Measurements from ENCODE around the gene KCNH4. TPM values are rescaled to one million over a fixed set of nuclear protein-coding genes. Genes with fewer than 3 reads are reported as not detected.

Gene KCNH4
- total and polyA plus RNA-seq, 7 donors = 0.01 to 0.17 (median 0.08) TPM; not detected in 2

DNA sequence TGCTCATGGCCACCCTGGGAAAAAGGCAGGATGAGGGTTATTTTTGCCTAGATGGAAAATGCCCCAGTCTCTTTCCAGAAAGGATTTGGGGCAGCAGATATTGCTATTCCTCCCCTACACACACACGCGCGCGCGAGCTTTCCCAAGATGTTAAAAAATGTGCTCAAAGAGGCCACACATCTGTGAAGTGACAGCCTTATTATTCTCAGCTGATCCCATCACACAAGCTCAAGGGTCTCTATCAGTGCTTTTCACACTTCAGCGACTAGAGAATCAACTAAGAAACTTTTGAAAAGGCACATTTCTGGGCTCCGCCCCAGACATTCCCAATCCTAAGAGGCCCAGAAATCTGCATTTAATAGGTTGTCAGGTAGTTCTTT, 20.4 kb downstream of the KCNH4 start:
- no peak for DNase-seq
- no peak overlapping the region for H3K27ac ChIP-seq
- H3K4me1 ChIP-seq = no peaks in the 10 kb centered on the region
- ATAC-seq = no peak
- intact Hi-C loops (cut with DNase I) = no loop called here
- TF ChIP-seq, protein P1, sequence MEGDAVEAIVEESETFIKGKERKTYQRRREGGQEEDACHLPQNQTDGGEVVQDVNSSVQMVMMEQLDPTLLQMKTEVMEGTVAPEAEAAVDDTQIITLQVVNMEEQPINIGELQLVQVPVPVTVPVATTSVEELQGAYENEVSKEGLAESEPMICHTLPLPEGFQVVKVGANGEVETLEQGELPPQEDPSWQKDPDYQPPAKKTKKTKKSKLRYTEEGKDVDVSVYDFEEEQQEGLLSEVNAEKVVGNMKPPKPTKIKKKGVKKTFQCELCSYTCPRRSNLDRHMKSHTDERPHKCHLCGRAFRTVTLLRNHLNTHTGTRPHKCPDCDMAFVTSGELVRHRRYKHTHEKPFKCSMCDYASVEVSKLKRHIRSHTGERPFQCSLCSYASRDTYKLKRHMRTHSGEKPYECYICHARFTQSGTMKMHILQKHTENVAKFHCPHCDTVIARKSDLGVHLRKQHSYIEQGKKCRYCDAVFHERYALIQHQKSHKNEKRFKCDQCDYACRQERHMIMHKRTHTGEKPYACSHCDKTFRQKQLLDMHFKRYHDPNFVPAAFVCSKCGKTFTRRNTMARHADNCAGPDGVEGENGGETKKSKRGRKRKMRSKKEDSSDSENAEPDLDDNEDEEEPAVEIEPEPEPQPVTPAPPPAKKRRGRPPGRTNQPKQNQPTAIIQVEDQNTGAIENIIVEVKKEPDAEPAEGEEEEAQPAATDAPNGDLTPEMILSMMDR (IDR thresholded peaks at IDR 0.05) = no peak
- whole genome bisulfite sequencing, 3 donors = 88 to 93% (median 91%) methylated on average over 7 of the region's 7 CpGs
- no peak overlapping the region for H3K4me3 ChIP-seq
- H3K27me3 ChIP-seq (ENCODE audit: insufficient read depth in 3 of 3, low read length in 2 of 3) = no peaks in the 10 kb centered on the region
- no peaks in the 10 kb centered on the region for H3K9me3 ChIP-seq
- no peaks in the 10 kb centered on the region for H3K36me3 ChIP-seq (ENCODE audit: insufficient read depth in 1 of 2, low read depth in 1 of 2)

DNA sequence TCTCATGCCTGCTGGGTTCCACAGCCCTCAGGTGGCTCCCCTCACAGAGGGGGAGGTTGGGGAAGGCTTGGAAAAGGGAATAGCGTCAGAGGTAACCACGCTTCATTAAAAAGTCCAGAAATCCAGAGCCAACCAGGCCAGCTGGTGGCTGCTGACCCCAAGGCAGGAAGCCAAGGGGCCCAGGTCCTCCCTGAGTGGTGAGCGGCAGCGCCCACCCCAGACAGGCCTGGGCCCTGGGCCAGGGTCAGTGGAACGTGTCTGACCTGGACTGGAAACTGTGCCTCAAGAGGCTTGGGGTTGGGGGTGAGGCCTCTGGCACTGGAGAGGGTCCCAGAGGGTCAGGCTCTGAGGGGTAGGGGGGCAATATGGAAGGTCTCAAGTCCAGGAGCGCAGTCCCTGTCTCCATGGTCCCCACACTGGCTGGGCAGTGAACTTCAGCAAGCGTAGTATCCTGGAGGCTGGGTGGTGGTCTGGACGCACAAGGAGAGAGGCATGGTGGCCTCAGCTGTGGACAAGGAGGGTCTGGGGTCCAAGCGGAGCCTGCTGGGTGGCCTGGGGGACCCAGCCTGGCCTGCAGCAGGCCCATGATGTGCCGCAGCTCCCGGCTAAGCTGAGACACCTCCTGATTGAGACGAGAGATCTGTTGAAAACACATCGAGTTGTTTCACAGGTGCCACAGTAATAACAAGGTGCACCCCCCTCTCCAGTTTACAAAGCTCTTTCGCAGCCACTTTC, 21.0 kb downstream of the KCNH4 start:
- ATAC-seq = no peak
- H3K27ac ChIP-seq = no peak overlapping the region
- H3K9me3 ChIP-seq = no peaks in the 10 kb centered on the region
- no peaks in the 10 kb centered on the region for H3K36me3 ChIP-seq (ENCODE audit: insufficient read depth in 1 of 2, low read depth in 1 of 2)
- WGBS, 3 donors = 62 to 66% (median 63%) methylated on average over 14 of the region's 14 CpGs
- TF ChIP-seq, protein P1 (IDR thresholded peaks at IDR 0.05) = no peak
- intact Hi-C loops (cut with DNase I) = no loop called here
- no peaks in the 10 kb centered on the region for H3K4me1 ChIP-seq
- DNase-seq = no peak
- no peak overlapping the region for H3K4me3 ChIP-seq
- H3K27me3 ChIP-seq (ENCODE audit: insufficient read depth in 3 of 3, low read length in 2 of 3) = no peaks in the 10 kb centered on the region

- TF ChIP-seq, protein P1 (IDR thresholded peaks at IDR 0.05) = no peak
Measured at GRCh38 chr17:42155614-42156045, 25.3 kb downstream of the KCNH4 start.

DNA sequence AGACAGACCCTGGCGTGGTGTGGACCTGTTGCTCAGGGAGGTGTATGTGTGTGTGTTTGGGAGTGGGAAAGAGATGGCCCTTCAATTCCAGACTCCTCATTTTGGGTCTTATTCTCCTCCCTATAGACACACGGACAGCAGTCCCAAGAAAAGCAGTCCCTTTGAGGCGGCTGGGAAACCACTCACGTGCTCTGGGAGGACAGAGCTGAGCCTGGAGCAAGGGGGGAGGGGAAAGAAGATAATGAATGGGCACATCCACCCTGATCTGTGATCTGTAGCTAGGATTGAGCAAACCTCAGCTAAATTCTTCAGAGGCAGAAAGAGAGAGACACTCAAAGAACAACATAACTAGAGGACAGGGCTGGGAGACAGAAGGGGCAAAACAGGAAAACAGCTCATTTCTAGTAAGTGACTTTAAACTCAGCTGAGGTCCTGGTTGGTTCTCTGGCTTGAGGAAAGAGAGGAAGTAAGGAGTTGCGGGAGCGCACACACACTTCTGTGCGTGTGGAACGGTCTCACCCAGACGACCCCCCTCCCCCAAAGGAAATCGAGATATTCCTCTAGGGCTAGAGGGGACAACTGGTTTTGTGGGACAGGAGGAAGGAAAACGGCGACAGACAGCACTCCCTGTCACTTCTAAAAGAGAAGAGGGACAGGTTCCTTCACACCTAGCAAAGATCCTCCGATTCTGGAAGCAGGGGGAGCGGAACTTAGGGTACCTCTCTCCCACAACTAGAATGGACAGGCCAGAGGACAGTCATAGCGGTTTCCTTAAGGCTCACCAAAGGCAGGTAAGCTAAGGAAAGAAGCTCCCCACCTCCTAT, 26.8 kb downstream of the KCNH4 start:
- Histone ChIP-seq H3K4me1 (peaks cover 31% of the 10 kb centered on the region), H3K27me3 (ENCODE audit: insufficient read depth in 3 of 3, low read length in 2 of 3) (no peaks in the 10 kb centered on the region), H3K36me3 (ENCODE audit: insufficient read depth in 1 of 2, low read depth in 1 of 2) (peaks cover 3 to 13% of the 10 kb centered on the region in 2 donors), H3K4me3 (peak overlapping the region; percentile 100), H3K27ac (peak overlapping the region; percentile 97), H3K9me3 (no peaks in the 10 kb centered on the region)
- DNase-seq (no peak), ATAC-seq (peak in 1 of 4 donors; percentile 19)
- TF ChIP-seq, protein P1 (IDR thresholded peaks at IDR 0.05) = no peak
- intact Hi-C loops (cut with DNase I) = no loop called here
- 4 to 6% (median 6%) methylated on average over 15 of the region's 15 CpGs for WGBS, 3 donors

More at GRCh38 chr17:42155614-42156045, 25.3 kb downstream of the KCNH4 start:
- Histone ChIP-seq H3K36me3 (ENCODE audit: insufficient read depth in 1 of 2, low read depth in 1 of 2) (peaks cover 3 to 8% of the 10 kb centered on the region in 2 donors), H3K4me1 (peaks cover 26% of the 10 kb centered on the region), H3K4me3 (peak overlapping the region; percentile 100), H3K9me3 (no peaks in the 10 kb centered on the region), H3K27ac (peak overlapping the region; percentile 97), H3K27me3 (ENCODE audit: insufficient read depth in 3 of 3, low read length in 2 of 3) (no peaks in the 10 kb centered on the region)
- intact Hi-C loops (cut with DNase I) = loop anchor here in 1 of 2 donors (1.0 kb wide), 1 partner anchor 188 kb away; no protein-coding TSS in a partner anchor
- 38 to 40% (median 39%) methylated on average over 17 of the region's 17 CpGs for WGBS, 3 donors
- DNase-seq (no peak), ATAC-seq (no peak)
